T-helper 2 cell treated with Interferon-gamma antibody and Interleukin-4, amounts not matched to agents 100 ng/mL and 5 ng/mL, for 36 hours (primary cell): ENCODE results near the gene SORCS2. TPM values are rescaled to one million over a fixed set of nuclear protein-coding genes. Genes with fewer than 3 reads are reported as not detected.

Experiments
- intact Hi-C: fragments of 100-400 bp; cut with micrococcal nuclease; formaldehyde crosslinking; loops from one replicate; pipeline ENCODE4 v1.15.1; 2023
- total RNA-seq: library from RNA; stranded (reverse); gene quantifications from 2 replicates; pipeline ENCODE4 v1.2.3, GENCODE V29; 2022

The SORCS2 gene
- total RNA-seq, 1 donor from 2014 or later: 0.05 TPM

- intact Hi-C loops: no loop called here
Observed at GRCh38 chr4:7697821-7698220, 505.5 kb downstream of the SORCS2 start.

GRCh38 chr4:7698584-7698983, 506.2 kb downstream of the SORCS2 start:
- intact Hi-C loops: no loop called here

- intact Hi-C loops: no loop called here
Observed at GRCh38 chr4:7699031-7699430, 506.7 kb downstream of the SORCS2 start.

- intact Hi-C loops: no loop called here
Observed at GRCh38 chr4:7699825-7700224, 507.5 kb downstream of the SORCS2 start.

GRCh38 chr4:7700665-7701064, 508.3 kb downstream of the SORCS2 start:
- intact Hi-C loops: no loop called here

GRCh38 chr4:7701866-7702649, 509.7 kb downstream of the SORCS2 start:
- intact Hi-C loops: no loop called here

- intact Hi-C loops: no loop called here
Observed at GRCh38 chr4:7703688-7704087, 511.4 kb downstream of the SORCS2 start.

- intact Hi-C loops: no loop called here
Observed at GRCh38 chr4:7704091-7704490, 511.8 kb downstream of the SORCS2 start.

- intact Hi-C loops: no loop called here
Observed at GRCh38 chr4:7704625-7705024, 512.3 kb downstream of the SORCS2 start.

- intact Hi-C loops: no loop called here
Observed at GRCh38 chr4:7705062-7705461, 512.7 kb downstream of the SORCS2 start.

GRCh38 chr4:7705593-7705992, 513.3 kb downstream of the SORCS2 start:
- intact Hi-C loops: no loop called here

GRCh38 chr4:7708238-7708637, 515.9 kb downstream of the SORCS2 start:
- intact Hi-C loops: no loop called here

- intact Hi-C loops: no loop called here
Observed at GRCh38 chr4:7708981-7709380, 516.6 kb downstream of the SORCS2 start.

GRCh38 chr4:7709431-7709830, 517.1 kb downstream of the SORCS2 start:
- intact Hi-C loops: no loop called here

- intact Hi-C loops: no loop called here
Observed at GRCh38 chr4:7710126-7710525, 517.8 kb downstream of the SORCS2 start.

- intact Hi-C loops: no loop called here
Observed at GRCh38 chr4:7710576-7711306, 518.4 kb downstream of the SORCS2 start.

GRCh38 chr4:7711307-7711963, 519.1 kb downstream of the SORCS2 start:
- intact Hi-C loops: no loop called here

- intact Hi-C loops: no loop called here
Observed at GRCh38 chr4:7712021-7712671, 519.8 kb downstream of the SORCS2 start.

GRCh38 chr4:7713757-7714156, 521.4 kb downstream of the SORCS2 start:
- intact Hi-C loops: no loop called here

- intact Hi-C loops: no loop called here
Observed at GRCh38 chr4:7714176-7714575, 521.8 kb downstream of the SORCS2 start.

GRCh38 chr4:7714738-7715137, 522.4 kb downstream of the SORCS2 start:
- intact Hi-C loops: loop anchor here (5.0 kb wide), 1 partner anchor 522 kb away; the partner anchor contains the start of gene SORCS2
